Fibroblast of mammary gland (primary cell): Measurements from ENCODE around the gene NFAT5.
"Not testable (repeated sequence)": the region's sequence is repeated elsewhere in the genome, so short reads cannot be mapped to it uniquely, and the experiment has no call there.

Source experiments
- DNase-seq: peaks from one replicate; pipeline ENCODE4 v3.0.0-alpha.2; 2010; ENCODE audit warnings: low read depth
- H3K4me3 ChIP-seq: 2 replicates; pipeline ENCODE4 v1.5.1; 2011; ENCODE audit warnings: low read depth, mild to moderate bottlenecking, low read length, moderate library complexity; ENCODE audit not compliant: control insufficient read depth
- TF ChIP-seq, protein P1 (sequence below): conservative IDR thresholded peaks from 2 replicates; pipeline ENCODE4 v1.5.1; 2011; ENCODE audit warnings: low read depth, low read length, inconsistent platforms; ENCODE audit not compliant: control insufficient read depth, insufficient read depth

Gene NFAT5

DNA sequence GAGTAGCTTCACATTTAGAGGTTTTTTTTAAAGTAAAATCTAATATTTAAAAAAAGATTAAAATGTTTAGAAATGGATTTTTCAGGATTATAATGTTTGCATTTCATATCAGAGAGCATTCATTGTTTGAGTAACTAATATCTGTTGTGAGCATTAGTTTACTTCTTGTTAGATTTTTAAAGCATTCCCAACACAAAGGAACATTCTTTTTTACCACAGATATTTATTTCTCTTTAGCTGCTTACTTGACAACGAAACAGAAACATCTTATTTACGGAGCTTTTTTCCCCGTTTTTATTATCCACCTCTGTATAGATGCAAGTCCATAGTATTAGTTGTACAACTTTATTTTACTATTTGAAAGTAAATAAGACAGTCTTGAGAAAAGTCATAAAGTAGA, 53.0 kb downstream of the NFAT5 start:
- DNase-seq: no peak
- H3K4me3 ChIP-seq: no peak overlapping the region
- TF ChIP-seq, protein P1, sequence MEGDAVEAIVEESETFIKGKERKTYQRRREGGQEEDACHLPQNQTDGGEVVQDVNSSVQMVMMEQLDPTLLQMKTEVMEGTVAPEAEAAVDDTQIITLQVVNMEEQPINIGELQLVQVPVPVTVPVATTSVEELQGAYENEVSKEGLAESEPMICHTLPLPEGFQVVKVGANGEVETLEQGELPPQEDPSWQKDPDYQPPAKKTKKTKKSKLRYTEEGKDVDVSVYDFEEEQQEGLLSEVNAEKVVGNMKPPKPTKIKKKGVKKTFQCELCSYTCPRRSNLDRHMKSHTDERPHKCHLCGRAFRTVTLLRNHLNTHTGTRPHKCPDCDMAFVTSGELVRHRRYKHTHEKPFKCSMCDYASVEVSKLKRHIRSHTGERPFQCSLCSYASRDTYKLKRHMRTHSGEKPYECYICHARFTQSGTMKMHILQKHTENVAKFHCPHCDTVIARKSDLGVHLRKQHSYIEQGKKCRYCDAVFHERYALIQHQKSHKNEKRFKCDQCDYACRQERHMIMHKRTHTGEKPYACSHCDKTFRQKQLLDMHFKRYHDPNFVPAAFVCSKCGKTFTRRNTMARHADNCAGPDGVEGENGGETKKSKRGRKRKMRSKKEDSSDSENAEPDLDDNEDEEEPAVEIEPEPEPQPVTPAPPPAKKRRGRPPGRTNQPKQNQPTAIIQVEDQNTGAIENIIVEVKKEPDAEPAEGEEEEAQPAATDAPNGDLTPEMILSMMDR: no peak

DNA sequence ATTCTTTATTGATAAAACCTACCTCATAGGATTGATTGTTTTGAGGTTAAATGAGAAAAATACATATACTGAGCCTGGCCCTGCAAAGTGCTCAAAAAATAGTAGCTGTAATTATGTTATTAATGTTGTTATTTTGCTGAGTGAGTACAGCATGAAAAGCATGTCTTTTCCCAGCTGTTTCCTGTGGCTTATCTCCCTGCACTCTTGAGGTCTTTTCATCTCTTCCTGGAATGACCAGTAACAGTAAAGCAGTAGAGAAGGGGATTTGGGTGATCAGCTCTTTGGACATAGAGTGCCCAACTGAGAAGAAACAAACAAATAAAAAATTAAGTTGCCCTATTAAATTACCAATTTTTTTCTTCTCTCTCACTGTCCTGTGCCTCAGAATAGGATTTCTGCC, 53.7 kb downstream of the NFAT5 start:
- no peak for DNase-seq
- TF ChIP-seq, protein P1: no peak

DNA sequence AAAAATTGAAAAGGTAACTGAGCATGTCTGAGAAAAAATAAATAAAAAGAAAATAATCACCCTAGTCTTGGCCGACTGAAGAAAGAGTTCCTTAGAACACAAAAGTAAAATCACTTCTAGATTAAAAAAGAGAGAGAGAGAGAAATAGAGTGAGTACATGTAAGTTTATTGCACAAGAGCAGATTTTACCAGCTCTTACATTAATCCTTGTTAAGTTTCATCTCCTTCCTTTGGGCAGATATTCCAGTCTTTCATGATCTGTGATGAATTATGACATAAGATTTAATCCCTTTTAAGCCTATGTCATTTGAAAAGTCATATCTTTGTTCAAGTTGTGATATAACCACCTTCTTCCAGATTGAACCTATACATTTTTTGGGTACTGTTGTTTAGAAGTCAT, 54.8 kb downstream of the NFAT5 start:
- TF ChIP-seq, protein P1: no peak
- peak; percentile 12 for DNase-seq
- no peak overlapping the region for H3K4me3 ChIP-seq

More for the DNA sequence above, 53.7 kb downstream of the NFAT5 start:
- no peak overlapping the region for H3K4me3 ChIP-seq

DNA sequence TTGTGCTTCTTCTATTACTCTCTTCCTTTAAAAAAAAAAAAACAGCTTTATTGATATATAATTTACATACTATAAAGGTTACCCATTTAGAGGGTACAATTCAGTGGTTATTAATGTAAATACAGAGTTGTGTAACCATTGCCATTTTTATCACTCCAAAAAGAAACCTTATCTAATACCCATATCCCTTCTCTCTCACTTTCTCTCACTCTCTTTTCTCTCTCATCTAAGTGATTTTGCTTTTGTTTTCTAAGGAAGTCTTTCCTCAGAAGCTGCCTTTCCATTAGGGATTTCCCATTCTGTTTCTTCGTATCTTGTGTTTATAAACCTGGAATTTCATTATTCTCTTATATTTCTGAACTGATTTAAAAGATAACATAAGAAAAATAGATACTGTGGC, 55.5 kb downstream of the NFAT5 start:
- TF ChIP-seq, protein P1: no peak
- DNase-seq: no peak
- H3K4me3 ChIP-seq: no peak overlapping the region

DNA sequence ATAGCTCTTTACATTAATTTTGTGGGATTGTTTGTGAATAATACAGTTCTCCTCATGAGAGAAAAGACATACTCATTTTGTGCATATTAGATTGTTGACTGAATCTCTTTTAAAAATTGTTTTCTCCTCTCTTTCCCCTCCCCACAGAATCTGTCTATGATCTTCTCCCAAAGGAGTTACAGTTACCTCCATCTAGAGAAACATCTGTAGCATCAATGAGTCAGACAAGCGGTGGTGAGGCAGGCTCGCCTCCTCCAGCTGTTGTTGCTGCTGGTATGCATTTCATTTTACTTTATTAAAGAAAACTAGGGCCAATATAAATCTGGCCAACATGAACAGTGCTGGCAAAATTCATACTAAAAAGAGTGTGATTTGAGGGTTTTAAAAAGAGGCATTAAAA, 60.5 kb downstream of the NFAT5 start:
- TF ChIP-seq, protein P1: no peak
- no peak overlapping the region for H3K4me3 ChIP-seq
- DNase-seq: peak; percentile 70

DNA sequence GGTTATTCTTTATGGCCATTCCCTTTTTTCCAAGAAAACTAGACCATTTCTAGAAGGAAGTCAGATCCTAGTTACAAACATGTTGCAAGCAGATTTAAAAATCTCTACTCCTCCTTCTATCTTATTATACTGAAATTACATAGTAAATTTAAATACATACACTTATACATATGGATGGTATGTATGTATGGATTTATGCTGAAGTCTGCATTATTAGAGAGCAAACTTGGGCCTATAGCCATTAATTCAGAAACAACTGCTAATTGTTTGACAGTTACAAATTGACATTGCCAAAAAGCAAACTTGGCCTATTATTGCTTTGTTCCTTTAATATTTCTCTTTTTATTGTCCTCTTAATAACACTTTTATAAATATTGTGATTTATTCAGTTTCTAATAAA, 67.1 kb downstream of the NFAT5 start:
- TF ChIP-seq, protein P1: no peak
- DNase-seq: no peak
- H3K4me3 ChIP-seq: no peak overlapping the region

DNA sequence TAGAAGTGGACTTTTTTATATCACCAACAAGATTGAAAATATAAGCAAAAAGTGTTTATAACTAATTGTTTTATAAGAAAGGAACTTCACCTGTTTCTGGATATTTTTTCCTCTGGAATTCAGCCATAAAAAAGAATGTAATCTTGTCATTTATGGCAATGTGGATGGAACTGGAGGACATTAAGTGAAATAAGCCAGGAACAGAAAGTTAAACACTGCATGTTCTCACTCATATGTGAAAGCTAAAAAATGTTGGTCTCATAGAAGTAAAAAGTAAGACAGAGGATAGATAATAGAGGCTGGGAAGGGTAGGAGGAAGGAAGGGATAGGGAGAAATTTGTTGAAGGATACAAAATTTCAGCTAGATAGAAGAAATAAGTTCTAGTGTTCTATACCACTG, 67.6 kb downstream of the NFAT5 start:
- no peak for DNase-seq
- H3K4me3 ChIP-seq: no peak overlapping the region
- TF ChIP-seq, protein P1: no peak

DNA sequence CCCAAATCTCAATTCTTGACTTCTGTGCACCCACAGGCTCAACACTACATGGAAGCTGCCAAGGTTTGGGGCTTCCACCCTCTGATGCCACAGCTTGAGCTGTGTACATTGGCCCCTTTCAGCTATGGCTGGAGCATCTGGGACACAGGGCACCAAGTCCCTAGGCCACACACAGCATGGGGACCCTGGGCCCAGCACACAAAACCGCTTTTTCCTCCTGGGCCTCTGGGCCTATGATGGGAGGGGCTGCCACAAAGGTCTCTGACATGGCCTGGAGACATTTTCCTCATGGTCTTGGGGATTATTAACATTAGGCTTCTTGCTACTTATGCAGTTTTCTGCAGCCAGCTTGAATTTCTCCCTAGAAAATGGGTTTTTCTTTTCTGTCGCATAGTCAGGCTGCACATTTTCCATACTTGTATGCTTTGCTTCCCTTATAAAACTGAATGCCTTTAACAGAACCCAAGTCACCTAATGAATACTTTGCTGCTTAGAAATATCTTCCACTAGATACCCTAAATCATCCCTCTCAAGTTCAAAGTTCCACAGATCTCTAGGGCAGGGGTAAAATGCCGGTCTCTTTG, 70.9 kb downstream of the NFAT5 start:
- H3K4me3 ChIP-seq, DNase-seq: not testable (repeated sequence)

DNA sequence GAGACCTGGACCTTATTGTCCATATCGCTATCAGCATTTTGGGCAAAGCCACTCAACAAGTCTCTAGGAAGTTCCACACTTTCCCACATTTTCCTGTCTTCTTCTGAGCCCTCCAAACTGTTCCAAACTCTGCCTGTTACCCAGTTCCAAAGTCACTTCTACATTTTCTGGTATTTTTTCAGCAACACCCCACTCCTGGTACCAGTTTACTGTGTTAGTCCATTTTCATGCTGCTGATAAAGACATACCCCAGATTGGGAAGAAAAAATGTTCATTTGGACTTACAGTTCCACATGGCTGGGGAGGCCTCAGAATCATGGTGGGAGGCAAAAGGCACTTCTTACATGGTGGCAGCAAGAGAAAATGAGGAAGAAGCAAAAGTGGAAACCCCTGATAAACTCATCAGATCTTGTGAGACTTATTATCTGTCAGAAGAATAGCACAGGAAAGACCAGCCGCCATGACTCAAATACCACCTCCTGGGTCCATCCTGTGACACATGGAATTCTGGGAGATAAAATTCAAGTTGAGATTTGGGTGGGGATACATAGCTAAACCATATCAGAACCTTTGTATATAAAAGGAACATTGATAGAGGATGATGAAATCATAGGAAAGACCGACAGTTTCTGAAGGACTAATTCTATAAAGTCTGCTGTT, 71.6 kb downstream of the NFAT5 start:
- DNase-seq, H3K4me3 ChIP-seq: not testable (repeated sequence)

DNA sequence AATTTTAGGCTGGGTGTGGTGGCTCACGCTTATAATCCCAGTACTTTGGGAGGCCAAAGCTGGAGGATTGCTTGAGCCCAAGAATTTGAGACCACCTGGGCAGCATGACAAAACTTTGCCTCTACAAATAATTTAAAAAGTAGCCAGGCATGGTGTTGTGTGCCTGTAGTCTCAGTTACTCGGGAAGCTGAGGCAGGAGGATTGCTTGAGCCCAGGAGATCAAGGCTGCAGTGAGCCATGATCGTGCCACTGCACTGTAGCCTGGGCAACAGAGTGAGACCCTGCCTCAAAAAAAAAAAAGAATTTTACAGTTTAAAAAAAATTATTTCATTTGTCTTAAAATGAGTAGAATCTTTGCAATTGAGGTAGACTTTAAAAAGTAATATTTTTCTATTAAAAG, 78.2 kb downstream of the NFAT5 start:
- H3K4me3 ChIP-seq, DNase-seq: not testable (repeated sequence)
